HEK293 (cell line): ENCODE data around the gene MEX3A.

Source experiments
- BCL11B ChIP-seq: fragments of 450-650 bp; formaldehyde crosslinking; IDR thresholded peaks from 2 replicates; pipeline ENCODE4 v1.5.1; 2016; ENCODE audit warnings: low read depth, missing biosample characterization, missing genetic modification characterization
- GFI1B ChIP-seq: fragments of 450-650 bp; formaldehyde crosslinking; IDR thresholded peaks from 2 replicates; pipeline ENCODE4 v1.5.1; 2016; ENCODE audit warnings: missing biosample characterization, missing genetic modification characterization
- KLF1 ChIP-seq: fragments of 450-650 bp; formaldehyde crosslinking; IDR thresholded peaks from 2 replicates; pipeline ENCODE4 v1.5.1; 2016; ENCODE audit warnings: missing biosample characterization, missing genetic modification characterization
- KLF8 ChIP-seq: fragments of 450-650 bp; formaldehyde crosslinking; IDR thresholded peaks from 2 replicates; pipeline ENCODE4 v1.5.1; 2016; ENCODE audit warnings: missing biosample characterization, missing genetic modification characterization
- MYNN ChIP-seq: fragments of 450-650 bp; formaldehyde crosslinking; IDR thresholded peaks from 2 replicates; pipeline ENCODE4 v1.5.1; 2016; ENCODE audit warnings: missing biosample characterization, missing genetic modification characterization, borderline replicate concordance
- PATZ1 ChIP-seq: fragments of 450-650 bp; formaldehyde crosslinking; IDR thresholded peaks from 2 replicates; pipeline ENCODE4 v1.5.1; 2016; ENCODE audit warnings: missing biosample characterization, missing genetic modification characterization
- SALL2 ChIP-seq: fragments of 450-650 bp; formaldehyde crosslinking; IDR thresholded peaks from 2 replicates; pipeline ENCODE4 v1.5.0; 2017; ENCODE audit warnings: missing biosample characterization, mild to moderate bottlenecking, missing genetic modification characterization, borderline replicate concordance
- SCRT1 ChIP-seq: fragments of 450-650 bp; formaldehyde crosslinking; IDR thresholded peaks from 2 replicates; pipeline ENCODE4 v1.5.1; 2016; ENCODE audit warnings: missing biosample characterization, missing genetic modification characterization, borderline replicate concordance
- SCRT2 ChIP-seq: fragments of 450-650 bp; formaldehyde crosslinking; IDR thresholded peaks from 2 replicates; pipeline ENCODE4 v1.5.1; 2016; ENCODE audit warnings: missing biosample characterization, missing genetic modification characterization
- SP3 ChIP-seq: fragments of 450-650 bp; formaldehyde crosslinking; IDR thresholded peaks from 2 replicates; pipeline ENCODE4 v1.5.1; 2016; ENCODE audit warnings: missing biosample characterization, missing genetic modification characterization
- WT1 ChIP-seq: fragments of 450-650 bp; formaldehyde crosslinking; IDR thresholded peaks from 2 replicates; pipeline ENCODE4 v1.5.1; 2016; ENCODE audit warnings: missing biosample characterization, missing genetic modification characterization
- ZBTB11 ChIP-seq: fragments of 450-650 bp; formaldehyde crosslinking; conservative IDR thresholded peaks from 2 replicates; pipeline ENCODE4 v1.5.1; 2016; ENCODE audit warnings: low read depth, missing biosample characterization, missing genetic modification characterization
- ZBTB21 ChIP-seq: fragments of 450-650 bp; formaldehyde crosslinking; IDR thresholded peaks from 2 replicates; pipeline ENCODE4 v1.5.1; 2017; ENCODE audit warnings: missing biosample characterization, missing genetic modification characterization
- ZBTB48 ChIP-seq: fragments of 450-650 bp; formaldehyde crosslinking; IDR thresholded peaks from 2 replicates; pipeline ENCODE4 v1.5.1; 2016; ENCODE audit warnings: missing biosample characterization, missing genetic modification characterization
- ZNF121 ChIP-seq: fragments of 450-650 bp; formaldehyde crosslinking; IDR thresholded peaks from 2 replicates; pipeline ENCODE4 v1.5.1; 2016; ENCODE audit warnings: missing biosample characterization, missing genetic modification characterization
- ZNF280D ChIP-seq: fragments of 450-650 bp; formaldehyde crosslinking; IDR thresholded peaks from 2 replicates; pipeline ENCODE4 v1.5.1; 2016; ENCODE audit warnings: missing biosample characterization, missing genetic modification characterization
- ZNF341 ChIP-seq: fragments of 450-650 bp; formaldehyde crosslinking; IDR thresholded peaks from 2 replicates; pipeline ENCODE4; 2016; ENCODE audit warnings: low read depth, missing biosample characterization, missing genetic modification characterization
- ZNF394 ChIP-seq: fragments of 450-650 bp; formaldehyde crosslinking; IDR thresholded peaks from 2 replicates; pipeline ENCODE4 v1.5.1; 2016; ENCODE audit warnings: missing biosample characterization, missing genetic modification characterization, mild to moderate bottlenecking, moderate library complexity, borderline replicate concordance
- ZNF398 ChIP-seq: fragments of 450-650 bp; formaldehyde crosslinking; IDR thresholded peaks from 2 replicates; pipeline ENCODE4 v1.5.1; 2017; ENCODE audit warnings: missing biosample characterization, missing genetic modification characterization
- ZNF433 ChIP-seq: fragments of 450-650 bp; formaldehyde crosslinking; IDR thresholded peaks from 2 replicates; pipeline ENCODE4 v1.5.1; 2016; ENCODE audit warnings: missing biosample characterization, missing genetic modification characterization, low read depth
- ZNF561 ChIP-seq: fragments of 450-650 bp; IDR thresholded peaks from 2 replicates; pipeline ENCODE4 v1.5.1; 2018; ENCODE audit warnings: missing biosample characterization, missing genetic modification characterization, borderline replicate concordance
- ZNF623 ChIP-seq: fragments of 450-650 bp; formaldehyde crosslinking; IDR thresholded peaks from 2 replicates; pipeline ENCODE4 v1.5.1; 2016; ENCODE audit warnings: missing biosample characterization, missing genetic modification characterization
- ZNF658 ChIP-seq: fragments of 450-650 bp; formaldehyde crosslinking; IDR thresholded peaks from 2 replicates; pipeline ENCODE4; 2016; ENCODE audit warnings: missing biosample characterization, missing genetic modification characterization
- ZNF664 ChIP-seq: fragments of 450-650 bp; formaldehyde crosslinking; IDR thresholded peaks from 2 replicates; pipeline ENCODE4 v1.5.1; 2016; ENCODE audit warnings: missing biosample characterization, missing genetic modification characterization
- ZNF701 ChIP-seq: fragments of 450-650 bp; formaldehyde crosslinking; IDR thresholded peaks from 2 replicates; pipeline ENCODE4 v1.5.1; 2016; ENCODE audit warnings: missing biosample characterization, missing genetic modification characterization
- ZNF768 ChIP-seq: fragments of 450-650 bp; formaldehyde crosslinking; IDR thresholded peaks from 2 replicates; pipeline ENCODE4 v1.5.1; 2018; ENCODE audit warnings: missing biosample characterization, mild to moderate bottlenecking, missing genetic modification characterization
- ZSCAN4 ChIP-seq: fragments of 450-650 bp; formaldehyde crosslinking; IDR thresholded peaks from 2 replicates; pipeline ENCODE4 v1.5.1; 2017; ENCODE audit warnings: missing biosample characterization, missing genetic modification characterization

MEX3A gene

GRCh38 chr1:156052862-156053767 lies 29.1 kb downstream of the MEX3A start (continued):
- TF ChIP-seq PATZ1 (tag by site-specific recombination), result peak; percentile 99
- peak; percentile 78 for TF ChIP-seq SP3 (tag by site-specific recombination)
- peak; percentile 77 for TF ChIP-seq ZNF398
- TF ChIP-seq ZSCAN4 (tag by site-specific recombination), result peak; percentile 55
- TF ChIP-seq ZNF701 (tag by site-specific recombination), result no peak
- TF ChIP-seq KLF8 (tag by site-specific recombination), result 0 out of 2 replicates have a peak, but pooled peaks have one; percentile 21
- TF ChIP-seq ZNF768 (tag by site-specific recombination), result peak; percentile 30; the same call in 1 of the 2 replicates
- TF ChIP-seq GFI1B (tag by site-specific recombination), result 0 out of 2 replicates have a peak, but pooled peaks have one; percentile 5
- TF ChIP-seq ZNF121, result peak; percentile 67; the same call in 1 of the 2 replicates
- TF ChIP-seq ZBTB11 (tag by site-specific recombination), result no peak; the same call in 1 of the 2 replicates
- TF ChIP-seq ZNF394 (tag by site-specific recombination), result peak; percentile 18; the same call in 1 of the 2 replicates
- TF ChIP-seq ZNF623 (tag by site-specific recombination), result peak; percentile 60
- peak; percentile 52 for TF ChIP-seq ZBTB48 (tag by site-specific recombination)
- peak; percentile 50; the same call in 1 of the 2 replicates for TF ChIP-seq WT1 (tag by site-specific recombination)
- peak; percentile 80; the same call in 1 of the 2 replicates for TF ChIP-seq ZNF280D (tag by site-specific recombination)
- TF ChIP-seq SCRT1, result peak; percentile 39; the same call in 1 of the 2 replicates
- TF ChIP-seq KLF1 (tag by site-specific recombination), result peak; percentile 64
- no peak for TF ChIP-seq ZNF658
- no peak for TF ChIP-seq BCL11B (tag by site-specific recombination)
- no peak for TF ChIP-seq ZNF433 (tag by site-specific recombination)
- TF ChIP-seq SCRT2 (tag by site-specific recombination), result peak; percentile 82
- no peak for TF ChIP-seq MYNN (tag by site-specific recombination)
- peak; percentile 100 for TF ChIP-seq ZNF664 (tag by site-specific recombination)
- 0 out of 2 replicates have a peak, but pooled peaks have one; percentile 53 for TF ChIP-seq ZBTB21
- TF ChIP-seq SALL2 (tag by site-specific recombination), result no peak
- TF ChIP-seq ZNF341 (tag by site-specific recombination), result peak; percentile 45; the same call in 1 of the 2 replicates
- 0 out of 2 replicates have a peak, but pooled peaks have one; percentile 23 for TF ChIP-seq ZNF561 (tag by site-specific recombination)
